Tibial nerve (tissue), 4 donors: ENCODE measurements around the gene TRIM34.
A peak's percentile ranks its signal among the peaks of the same experiment; 100 is the strongest.

Source experiments
- CTCF ChIP-seq, 5 experiments: fragments of 200-600 bp in 3 of 5; fragments of 450-650 bp in 2 of 5; sonication (generic) in 3 of 5; IDR thresholded peaks; one replicate each; pipeline ENCODE4 v1.5.1; 2016 to 2019; ENCODE audit warnings: antibody characterized with exemption in 5 of 5, mild to moderate bottlenecking in 3 of 5, moderate library complexity in 2 of 5
- EP300 ChIP-seq, 2 donors: sonication (generic); formaldehyde crosslinking; IDR thresholded peaks; one replicate each; pipeline ENCODE4 v1.6.1; 2017; ENCODE audit warnings: antibody characterized with exemption in 2 of 2, mild to moderate bottlenecking in 1 of 2
- POLR2A ChIP-seq, 2 donors: fragments of 450-650 bp; IDR thresholded peaks; one replicate each; pipeline ENCODE4 v1.6.1; 2017; ENCODE audit warnings: antibody characterized with exemption in 2 of 2, mild to moderate bottlenecking in 2 of 2, moderate library complexity in 2 of 2

GRCh38 chr11:5689551-5689983 is 64.8 kb downstream of the TRIM34 start, which contains the start of gene TRIM22:
- TF ChIP-seq CTCF (IDR thresholded peaks at IDR 0.05) (no peak), EP300 (IDR thresholded peaks at IDR 0.05) (peak; percentile 39 to 82), POLR2A (IDR thresholded peaks at IDR 0.05) (peak in 1 of 2 donors; percentile 26)
